Suppressor macrophage treated with lipopolysaccharide for 4 hours (primary cell): ENCODE results near the gene CHMP2A.
A peak's percentile ranks its signal among the peaks of the same experiment; 100 is the strongest.

ENCODE experiments used
- DNase-seq: peaks from one replicate; pipeline ENCODE4 v3.0.0-alpha.2; 2020

CHMP2A gene

DNA sequence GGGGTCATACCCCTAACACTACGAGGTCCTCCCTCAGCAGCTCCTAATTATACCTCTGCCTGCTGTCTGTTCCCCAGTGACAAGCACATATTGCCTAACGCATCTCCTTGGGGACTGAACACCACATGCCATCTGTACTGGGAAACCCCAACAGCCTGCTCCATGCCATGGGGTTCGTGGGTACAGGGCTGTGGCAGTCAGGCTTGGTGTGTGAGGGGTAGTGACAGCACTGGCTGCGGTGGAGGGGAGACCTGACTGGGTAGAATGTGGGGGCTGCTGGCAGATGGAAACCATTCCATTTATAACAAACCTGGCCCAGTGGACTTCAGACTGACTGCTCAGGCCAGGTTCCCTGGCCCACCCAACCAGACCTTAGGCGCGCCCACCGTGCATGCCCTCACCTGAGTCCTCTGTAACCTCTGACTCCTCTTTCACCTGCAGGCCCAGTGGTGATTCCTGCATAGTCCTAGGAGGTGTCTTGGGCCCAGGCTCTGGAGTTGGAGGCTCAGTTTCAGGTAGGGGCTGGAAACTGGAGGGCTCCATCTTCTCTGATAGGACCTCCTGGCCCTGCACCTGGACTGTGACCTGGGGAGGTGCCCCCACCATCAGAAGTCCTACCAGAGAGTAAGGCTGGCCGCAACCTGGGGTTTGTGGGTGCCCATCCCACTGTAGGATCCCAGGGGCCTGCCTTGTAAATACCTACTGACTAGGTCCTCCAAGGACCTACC lies 15.2 kb upstream of the CHMP2A start:
- no peak for DNase-seq

GRCh38 chr19:58569191-58569942 lies 14.5 kb upstream of the CHMP2A start:
- DNase-seq: no peak

DNA sequence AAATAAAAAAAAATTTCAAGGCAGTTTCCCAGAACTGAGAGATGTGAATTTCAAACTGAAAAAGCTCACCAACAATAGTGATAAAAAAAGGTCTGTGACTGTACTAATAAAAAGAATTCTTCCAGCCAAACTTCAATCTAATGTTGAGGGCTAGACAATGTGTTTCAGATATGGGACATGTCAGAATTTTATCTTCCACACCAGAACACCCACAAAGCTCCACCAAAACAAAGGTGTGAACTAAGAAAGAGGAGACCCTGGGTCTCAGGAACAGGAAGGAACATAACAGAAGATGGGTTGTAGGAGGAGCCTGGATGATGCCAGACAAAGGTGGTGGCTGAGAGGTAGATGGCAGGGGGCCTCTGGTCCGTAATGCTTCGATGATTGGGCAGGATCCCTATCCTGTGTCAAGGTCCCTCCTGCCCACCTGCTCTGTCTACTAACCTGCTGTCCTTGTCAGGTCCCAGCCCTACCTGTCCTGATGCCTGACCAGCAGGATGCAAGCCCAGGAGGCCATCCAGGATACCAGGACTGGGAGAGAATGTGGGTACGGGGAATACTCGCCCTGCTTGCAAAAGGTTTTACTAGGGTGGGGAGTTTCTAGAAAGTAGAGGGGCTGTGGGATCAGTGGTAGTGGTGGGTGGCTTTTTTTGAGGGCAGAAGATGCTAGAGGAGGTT lies 13.7 kb upstream of the CHMP2A start:
- DNase-seq: no peak

- no peak for DNase-seq
Measured at GRCh38 chr19:58566989-58567388, 12.1 kb upstream of the CHMP2A start.

DNA sequence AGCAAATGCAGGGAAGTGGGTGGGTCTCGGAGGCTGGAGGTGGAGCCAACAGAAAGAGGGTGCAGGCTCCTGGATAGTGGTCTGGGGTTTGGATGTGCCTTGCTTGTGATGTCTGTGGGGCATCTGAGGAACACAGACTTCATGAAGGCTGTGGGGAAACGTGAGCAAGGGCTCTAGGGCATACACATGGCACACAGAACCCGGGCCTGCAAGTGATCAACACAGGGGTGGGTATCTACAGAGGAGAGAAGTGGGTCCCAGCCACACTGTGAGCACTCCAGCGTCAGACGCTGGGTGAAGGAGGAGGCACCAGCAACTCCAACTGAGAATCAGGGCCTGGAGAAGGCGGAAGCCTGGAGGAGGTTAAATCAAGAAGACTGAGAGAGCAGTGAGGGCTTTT lies 8.9 kb upstream of the CHMP2A start:
- DNase-seq: no peak

DNA sequence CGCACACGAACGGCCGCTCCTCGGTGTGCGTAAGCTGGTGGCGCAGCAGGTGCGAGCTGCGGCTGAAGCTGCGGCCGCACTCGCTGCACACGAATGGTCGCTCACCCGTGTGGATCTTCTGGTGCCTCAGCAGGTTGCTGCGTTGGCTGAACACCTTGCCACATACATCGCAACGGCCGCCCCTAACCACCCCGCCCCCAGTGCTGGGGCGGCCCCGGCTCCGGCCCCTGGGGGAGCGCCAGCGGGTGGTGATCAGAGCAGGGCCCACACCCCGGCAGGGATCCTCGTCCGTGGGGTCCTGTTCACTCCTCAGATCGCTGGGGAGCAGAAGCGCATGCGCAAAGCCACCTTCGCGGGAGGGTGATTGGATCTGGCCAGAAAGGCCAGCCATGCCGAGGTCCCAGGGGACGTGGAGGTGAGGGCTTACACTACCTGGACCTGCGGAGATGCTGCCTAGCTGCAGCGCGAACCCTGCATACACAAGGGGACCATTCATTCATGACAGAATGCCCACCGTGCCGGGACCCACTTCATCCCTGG lies 8.2 kb upstream of the CHMP2A start:
- no peak for DNase-seq

- DNase-seq: no peak
Measured at GRCh38 chr19:58562122-58563033, 7.5 kb upstream of the CHMP2A start.

- DNase-seq: no peak
Measured at GRCh38 chr19:58561373-58562121, 6.6 kb upstream of the CHMP2A start.

- DNase-seq: no peak
Measured at GRCh38 chr19:58560921-58561320, 6.0 kb upstream of the CHMP2A start.

GRCh38 chr19:58560007-58560887 lies 5.3 kb upstream of the CHMP2A start:
- no peak for DNase-seq

DNA sequence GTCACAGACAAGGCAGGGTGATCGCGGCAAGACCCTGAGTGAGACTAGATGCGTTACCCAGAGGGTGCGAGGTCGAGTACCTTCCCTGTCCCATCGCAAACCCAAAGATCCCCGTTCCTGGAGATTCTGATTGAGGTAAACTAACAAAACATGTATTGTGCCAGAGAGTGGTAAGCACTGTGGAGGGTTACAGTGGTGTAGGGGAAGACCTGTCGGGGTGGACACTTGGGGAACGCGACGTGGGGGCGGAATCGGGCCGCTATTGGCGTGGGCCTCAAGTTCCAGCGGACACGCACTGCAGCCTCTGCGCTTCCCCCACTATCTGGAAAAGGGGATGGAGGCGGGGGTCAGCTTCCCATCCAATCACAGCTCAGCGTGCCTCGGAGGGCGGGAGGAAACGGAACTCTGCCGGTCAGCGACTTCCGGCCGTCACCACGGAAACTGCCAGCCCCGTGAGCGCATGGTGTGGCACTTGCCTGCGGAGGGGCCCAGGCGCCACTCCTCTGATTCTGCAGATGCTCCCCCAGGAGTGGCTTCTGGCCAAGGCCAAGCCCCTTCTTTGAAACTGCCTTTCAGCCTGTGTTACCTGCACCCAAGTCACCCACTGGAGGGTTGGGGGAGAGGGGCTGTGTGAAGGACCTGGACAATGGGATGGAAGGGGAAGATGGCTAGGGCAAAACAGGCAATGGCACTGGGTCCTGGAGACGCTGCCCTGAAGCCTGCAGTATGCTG lies 4.5 kb upstream of the CHMP2A start:
- peak; percentile 89 for DNase-seq

GRCh38 chr19:58558623-58559274 lies 3.8 kb upstream of the CHMP2A start:
- DNase-seq: peak; percentile 99

GRCh38 chr19:58558066-58558622 lies 3.2 kb upstream of the CHMP2A start, which contains the start of gene UBE2M:
Gene UBE2M, minus strand, starts transcription at chr19:58558611. Its CDS starts 230 bp downstream, at chr19:58558381.
- DNase-seq: peak; percentile 38

DNA sequence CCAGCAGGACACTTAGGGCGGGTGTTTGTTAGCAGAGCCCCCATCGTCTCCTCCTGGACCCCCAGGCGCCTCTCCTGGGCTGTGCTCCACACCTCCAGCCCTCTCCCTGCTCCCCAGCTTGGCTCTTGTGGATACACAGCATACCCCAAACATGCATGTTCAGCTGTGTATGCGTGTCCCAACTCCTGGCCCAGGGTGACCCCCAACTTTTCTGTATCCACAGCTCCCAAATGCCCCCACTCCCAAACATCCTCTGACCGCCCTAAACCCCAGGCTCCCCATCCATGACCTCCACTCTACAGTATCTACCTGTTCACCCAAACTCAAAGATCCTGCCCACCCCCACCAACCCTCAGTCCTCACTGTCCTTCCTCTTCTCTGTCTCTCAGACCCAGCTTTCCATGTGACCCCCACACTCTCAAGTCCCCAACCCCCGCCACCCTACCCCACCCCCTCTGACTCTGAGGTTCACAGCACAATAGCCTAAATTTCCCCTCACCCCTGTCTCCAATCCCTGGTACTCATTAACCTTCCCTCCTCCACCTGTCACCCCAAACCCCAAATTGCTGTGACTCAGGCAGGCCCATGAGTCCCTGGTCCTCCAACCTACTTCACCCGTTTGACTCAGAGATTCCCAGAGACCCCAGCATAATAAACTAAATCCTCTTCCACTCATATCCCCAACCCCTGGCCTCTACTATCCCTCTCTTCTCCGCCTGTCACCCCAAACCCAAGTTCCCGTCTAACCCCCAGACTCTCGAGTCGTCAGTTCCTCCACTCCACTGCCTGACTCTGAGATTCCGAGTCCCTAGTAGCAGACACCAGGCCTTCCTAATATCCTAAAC lies 2.5 kb upstream of the CHMP2A start:
- DNase-seq: no peak

- DNase-seq: no peak
Measured at GRCh38 chr19:58556622-58557220, 1.8 kb upstream of the CHMP2A start.

DNA sequence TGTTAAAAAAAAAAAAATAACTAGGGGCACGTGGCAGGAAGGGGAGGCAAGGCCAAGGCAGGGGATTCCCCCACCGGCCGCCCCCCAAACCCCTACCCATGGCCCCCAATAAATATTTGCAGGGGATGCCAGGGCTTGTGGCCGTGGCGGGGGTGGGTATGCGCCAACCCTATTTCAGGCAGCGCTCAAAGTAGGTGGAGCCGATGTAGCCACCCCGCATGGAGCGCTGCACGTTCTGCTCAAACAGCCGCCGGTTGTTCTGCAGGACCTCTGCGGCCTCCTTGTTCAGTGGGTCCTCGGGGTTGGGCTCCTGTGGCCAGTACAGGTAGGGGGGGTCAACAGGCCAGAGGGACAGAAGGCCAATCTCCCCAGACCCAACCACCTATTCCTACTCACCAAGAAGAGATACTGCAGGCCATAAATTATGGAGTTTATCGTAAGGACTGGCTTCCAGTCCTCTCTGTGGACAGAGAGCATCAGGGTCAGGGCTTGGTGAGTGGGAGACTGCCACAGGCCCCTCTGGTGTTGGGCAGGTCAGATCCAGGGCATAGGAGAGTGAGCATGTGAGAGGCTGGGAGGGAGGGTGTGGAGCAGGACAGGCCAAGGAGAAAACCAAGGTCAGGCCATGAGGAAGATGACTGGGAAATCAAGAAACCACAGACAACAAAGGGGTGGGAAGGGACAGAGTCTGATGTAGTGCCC lies 1.2 kb upstream of the CHMP2A start:
- no peak for DNase-seq

GRCh38 chr19:58555369-58555885 lies 522 bp upstream of the CHMP2A start:
- DNase-seq: no peak
